ENCODE data around the gene SCGB1C1. TPM values are rescaled to one million over a fixed set of nuclear protein-coding genes. Genes with fewer than 3 reads are reported as not detected.
A peak's percentile ranks its signal among the peaks of the same experiment; 100 is the strongest.

SCGB1C1 gene
- total and polyA plus RNA-seq, 9 of the 15 experiments (the other 6 are each of a cell fraction or from before 2014, with no cell fraction given), result not detected

DNA sequence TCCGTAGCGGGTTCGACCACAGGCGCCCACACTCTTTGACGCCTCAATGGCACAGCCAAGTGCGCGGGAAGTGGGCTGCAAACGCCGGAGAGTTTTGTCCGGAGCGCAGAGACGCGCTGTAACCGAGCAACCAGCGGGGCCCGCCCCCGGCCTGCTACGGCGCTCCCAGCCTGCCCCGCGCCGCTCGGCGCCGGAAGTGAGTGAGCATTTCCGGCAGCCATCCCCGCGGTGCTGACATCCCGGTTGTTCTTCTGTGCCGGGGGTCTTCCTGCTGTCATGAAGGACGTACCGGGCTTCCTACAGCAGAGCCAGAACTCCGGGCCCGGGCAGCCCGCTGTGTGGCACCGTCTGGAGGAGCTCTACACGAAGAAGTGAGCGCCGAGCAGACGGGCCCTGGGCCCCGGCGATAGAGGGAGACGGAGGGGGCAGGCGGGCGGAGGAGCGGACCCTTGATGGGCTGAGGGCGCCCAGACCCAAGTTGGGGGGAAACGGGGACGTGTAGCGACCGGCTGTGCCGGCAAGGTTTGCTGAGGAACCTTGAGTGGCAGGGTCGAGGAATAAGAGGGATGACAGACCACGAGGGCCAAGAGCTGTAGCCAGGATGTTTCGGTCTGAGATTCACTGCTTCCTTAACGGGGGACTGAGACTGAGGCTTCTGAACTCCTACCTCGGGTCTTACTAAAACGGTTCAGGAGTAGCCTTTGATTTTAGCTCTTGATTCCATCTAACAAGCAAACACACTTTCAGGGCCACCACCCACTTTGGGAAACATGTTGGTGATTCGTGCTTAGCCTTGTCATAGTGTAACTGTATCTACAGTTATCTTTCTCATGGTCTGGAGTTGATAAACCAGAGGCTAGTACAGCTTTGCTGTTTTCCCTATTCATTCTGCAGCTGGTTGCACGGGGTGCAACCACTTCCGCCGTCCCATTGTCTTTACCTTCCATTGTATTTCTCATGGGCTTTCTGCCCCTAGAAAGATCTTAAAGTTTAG, 44.2 kb downstream of the SCGB1C1 start, which contains the start of gene PSMD13 (continued):
- TF ChIP-seq, protein P1, sequence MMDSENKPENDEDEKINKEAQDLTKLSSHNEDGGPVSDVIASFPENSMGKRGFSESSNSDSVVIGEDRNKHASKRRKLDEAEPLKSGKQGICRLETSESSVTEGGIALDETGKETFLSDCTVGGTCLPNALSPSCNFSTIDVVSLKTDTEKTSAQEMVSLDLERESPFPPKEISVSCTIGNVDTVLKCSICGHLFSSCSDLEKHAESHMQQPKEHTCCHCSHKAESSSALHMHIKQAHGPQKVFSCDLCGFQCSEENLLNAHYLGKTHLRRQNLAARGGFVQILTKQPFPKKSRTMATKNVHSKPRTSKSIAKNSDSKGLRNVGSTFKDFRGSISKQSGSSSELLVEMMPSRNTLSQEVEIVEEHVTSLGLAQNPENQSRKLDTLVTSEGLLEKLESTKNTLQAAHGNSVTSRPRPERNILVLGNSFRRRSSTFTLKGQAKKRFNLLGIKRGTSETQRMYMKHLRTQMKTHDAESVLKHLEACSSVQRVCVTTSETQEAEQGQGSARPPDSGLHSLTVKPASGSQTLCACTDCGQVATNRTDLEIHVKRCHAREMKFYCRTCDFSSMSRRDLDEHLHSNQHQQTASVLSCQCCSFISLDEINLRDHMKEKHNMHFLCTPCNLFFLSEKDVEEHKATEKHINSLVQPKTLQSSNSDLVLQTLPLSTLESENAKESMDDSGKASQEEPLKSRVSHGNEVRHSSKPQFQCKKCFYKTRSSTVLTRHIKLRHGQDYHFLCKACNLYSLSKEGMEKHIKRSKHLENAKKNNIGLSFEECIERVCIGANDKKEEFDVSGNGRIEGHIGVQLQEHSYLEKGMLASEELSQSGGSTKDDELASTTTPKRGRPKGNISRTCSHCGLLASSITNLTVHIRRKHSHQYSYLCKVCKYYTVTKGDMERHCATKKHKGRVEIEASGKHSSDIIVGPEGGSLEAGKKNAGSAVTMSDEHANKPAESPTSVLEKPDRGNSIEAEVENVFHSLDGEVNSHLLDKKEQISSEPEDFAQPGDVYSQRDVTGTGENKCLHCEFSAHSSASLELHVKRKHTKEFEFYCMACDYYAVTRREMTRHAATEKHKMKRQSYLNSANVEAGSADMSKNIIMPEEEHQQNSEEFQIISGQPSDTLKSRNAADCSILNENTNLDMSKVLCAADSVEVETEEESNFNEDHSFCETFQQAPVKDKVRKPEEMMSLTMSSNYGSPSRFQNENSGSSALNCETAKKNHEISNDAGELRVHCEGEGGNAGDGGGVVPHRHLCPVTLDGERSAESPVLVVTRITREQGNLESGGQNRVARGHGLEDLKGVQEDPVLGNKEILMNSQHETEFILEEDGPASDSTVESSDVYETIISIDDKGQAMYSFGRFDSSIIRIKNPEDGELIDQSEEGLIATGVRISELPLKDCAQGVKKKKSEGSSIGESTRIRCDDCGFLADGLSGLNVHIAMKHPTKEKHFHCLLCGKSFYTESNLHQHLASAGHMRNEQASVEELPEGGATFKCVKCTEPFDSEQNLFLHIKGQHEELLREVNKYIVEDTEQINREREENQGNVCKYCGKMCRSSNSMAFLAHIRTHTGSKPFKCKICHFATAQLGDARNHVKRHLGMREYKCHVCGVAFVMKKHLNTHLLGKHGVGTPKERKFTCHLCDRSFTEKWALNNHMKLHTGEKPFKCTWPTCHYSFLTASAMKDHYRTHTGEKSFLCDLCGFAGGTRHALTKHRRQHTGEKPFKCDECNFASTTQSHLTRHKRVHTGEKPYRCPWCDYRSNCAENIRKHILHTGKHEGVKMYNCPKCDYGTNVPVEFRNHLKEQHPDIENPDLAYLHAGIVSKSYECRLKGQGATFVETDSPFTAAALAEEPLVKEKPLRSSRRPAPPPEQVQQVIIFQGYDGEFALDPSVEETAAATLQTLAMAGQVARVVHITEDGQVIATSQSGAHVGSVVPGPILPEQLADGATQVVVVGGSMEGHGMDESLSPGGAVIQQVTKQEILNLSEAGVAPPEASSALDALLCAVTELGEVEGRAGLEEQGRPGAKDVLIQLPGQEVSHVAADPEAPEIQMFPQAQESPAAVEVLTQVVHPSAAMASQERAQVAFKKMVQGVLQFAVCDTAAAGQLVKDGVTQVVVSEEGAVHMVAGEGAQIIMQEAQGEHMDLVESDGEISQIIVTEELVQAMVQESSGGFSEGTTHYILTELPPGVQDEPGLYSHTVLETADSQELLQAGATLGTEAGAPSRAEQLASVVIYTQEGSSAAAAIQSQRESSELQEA (IDR thresholded peaks at IDR 0.05; ENCODE audit: low read depth), result no peak
- TF ChIP-seq, protein P2, sequence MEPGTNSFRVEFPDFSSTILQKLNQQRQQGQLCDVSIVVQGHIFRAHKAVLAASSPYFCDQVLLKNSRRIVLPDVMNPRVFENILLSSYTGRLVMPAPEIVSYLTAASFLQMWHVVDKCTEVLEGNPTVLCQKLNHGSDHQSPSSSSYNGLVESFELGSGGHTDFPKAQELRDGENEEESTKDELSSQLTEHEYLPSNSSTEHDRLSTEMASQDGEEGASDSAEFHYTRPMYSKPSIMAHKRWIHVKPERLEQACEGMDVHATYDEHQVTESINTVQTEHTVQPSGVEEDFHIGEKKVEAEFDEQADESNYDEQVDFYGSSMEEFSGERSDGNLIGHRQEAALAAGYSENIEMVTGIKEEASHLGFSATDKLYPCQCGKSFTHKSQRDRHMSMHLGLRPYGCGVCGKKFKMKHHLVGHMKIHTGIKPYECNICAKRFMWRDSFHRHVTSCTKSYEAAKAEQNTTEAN (CRISPR knock-in tag; IDR thresholded peaks at IDR 0.05), result no peak
- TF ChIP-seq, protein P3, sequence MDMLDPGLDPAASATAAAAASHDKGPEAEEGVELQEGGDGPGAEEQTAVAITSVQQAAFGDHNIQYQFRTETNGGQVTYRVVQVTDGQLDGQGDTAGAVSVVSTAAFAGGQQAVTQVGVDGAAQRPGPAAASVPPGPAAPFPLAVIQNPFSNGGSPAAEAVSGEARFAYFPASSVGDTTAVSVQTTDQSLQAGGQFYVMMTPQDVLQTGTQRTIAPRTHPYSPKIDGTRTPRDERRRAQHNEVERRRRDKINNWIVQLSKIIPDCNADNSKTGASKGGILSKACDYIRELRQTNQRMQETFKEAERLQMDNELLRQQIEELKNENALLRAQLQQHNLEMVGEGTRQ (CRISPR knock-in tag; IDR thresholded peaks at IDR 0.05), result no peak
- TF ChIP-seq KHSRP (IDR thresholded peaks at IDR 0.05), result no peak
- TF ChIP-seq, protein P4, sequence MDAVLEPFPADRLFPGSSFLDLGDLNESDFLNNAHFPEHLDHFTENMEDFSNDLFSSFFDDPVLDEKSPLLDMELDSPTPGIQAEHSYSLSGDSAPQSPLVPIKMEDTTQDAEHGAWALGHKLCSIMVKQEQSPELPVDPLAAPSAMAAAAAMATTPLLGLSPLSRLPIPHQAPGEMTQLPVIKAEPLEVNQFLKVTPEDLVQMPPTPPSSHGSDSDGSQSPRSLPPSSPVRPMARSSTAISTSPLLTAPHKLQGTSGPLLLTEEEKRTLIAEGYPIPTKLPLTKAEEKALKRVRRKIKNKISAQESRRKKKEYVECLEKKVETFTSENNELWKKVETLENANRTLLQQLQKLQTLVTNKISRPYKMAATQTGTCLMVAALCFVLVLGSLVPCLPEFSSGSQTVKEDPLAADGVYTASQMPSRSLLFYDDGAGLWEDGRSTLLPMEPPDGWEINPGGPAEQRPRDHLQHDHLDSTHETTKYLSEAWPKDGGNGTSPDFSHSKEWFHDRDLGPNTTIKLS (IDR thresholded peaks at IDR 0.05; ENCODE audit: borderline replicate concordance, low read depth), result 0 out of 2 replicates have a peak, but pooled peaks have one; percentile 43
- 0 out of 2 replicates have a peak, but pooled peaks have one; percentile 7 for TF ChIP-seq POLR2H (tag; IDR thresholded peaks at IDR 0.05; ENCODE audit: low read depth)
- peak; percentile 9 for TF ChIP-seq NEUROD1 (IDR thresholded peaks at IDR 0.05; ENCODE audit: borderline replicate concordance, low read depth, low read length, partially characterized antibody)
- TF ChIP-seq HMG20B (CRISPR knock-in tag; IDR thresholded peaks at IDR 0.05), result no peak
- no peak for TF ChIP-seq HMG20A (CRISPR knock-in tag; conservative IDR thresholded peaks at IDR 0.05)
- TF ChIP-seq SNIP1 (IDR thresholded peaks at IDR 0.05; ENCODE audit: low read depth), result no peak
- TF ChIP-seq POLR2A (conservative IDR thresholded peaks at IDR 0.05), result peak; percentile 84
- TF ChIP-seq CC2D1A (IDR thresholded peaks at IDR 0.05), result no peak
- no peak for TF ChIP-seq GABPB2 (CRISPR knock-in tag; conservative IDR thresholded peaks at IDR 0.05)
- no peak for TF ChIP-seq MLLT1 (IDR thresholded peaks at IDR 0.05)

Data from K562 (cell line).